NCI-H1092 (cell line): Measurements from ENCODE around the gene CAMKK1.
"Not testable (repeated sequence)": the region's sequence is repeated elsewhere in the genome, so short reads cannot be mapped to it uniquely, and the experiment has no call there.

ENCODE experiments used
- DNase-seq: peaks from one replicate; lab custom pipeline; 2025; lab: John Stamatoyannopoulos, UW

Gene CAMKK1

DNA sequence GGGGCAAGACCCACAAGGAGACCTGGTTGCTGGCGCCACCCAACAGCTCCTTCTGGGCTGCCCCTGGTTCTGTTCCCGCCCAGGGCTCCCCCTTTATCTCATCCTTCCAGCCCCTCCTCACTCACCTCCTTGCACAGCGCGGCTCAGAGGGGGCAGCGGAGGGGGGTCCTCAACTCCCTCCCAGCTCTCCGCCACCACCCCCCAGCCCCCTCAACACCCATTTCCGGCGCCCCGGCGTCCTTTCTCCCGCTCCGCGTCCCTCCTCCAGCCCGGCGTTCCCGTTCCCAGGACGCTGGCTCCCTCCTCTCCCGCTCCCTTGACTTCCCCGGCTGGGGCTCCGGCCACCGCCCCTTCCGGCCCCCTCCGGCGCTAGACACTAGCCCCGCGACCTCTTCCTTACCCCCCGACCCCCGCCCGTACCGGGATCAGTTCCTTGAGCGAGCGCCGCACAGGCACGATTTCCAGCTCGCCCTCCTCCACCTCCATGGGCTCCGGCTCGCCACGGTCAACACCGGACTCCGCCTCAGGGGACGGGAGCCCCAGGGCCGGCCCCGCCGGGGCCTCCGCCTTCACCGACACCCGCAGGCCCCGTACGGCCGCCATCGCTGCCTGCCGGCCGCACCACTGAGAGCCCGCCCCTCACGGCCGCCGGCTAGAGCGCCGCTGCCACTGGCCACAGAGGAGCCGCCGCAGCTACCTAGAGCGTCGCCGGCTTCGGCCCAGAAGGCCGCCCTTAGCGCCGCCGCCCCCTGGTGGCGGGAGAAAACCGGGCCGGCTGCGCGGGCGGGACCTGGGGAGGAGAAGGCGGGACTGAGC is 47.0 kb downstream of the CAMKK1 start, which contains the start of gene NCBP3:
Gene NCBP3, minus strand, starts transcription at position 626 of the 816 bp plus-strand sequence. Its CDS starts 23 bp downstream, at position 603.
- peak; percentile 84 for DNase-seq

- no peak for DNase-seq
These were observed 47.6 kb downstream of the CAMKK1 start for GRCh38 chr17:3845291-3845620.

- not testable (repeated sequence) for DNase-seq
These were observed 48.3 kb downstream of the CAMKK1 start for GRCh38 chr17:3844556-3844955.

DNA sequence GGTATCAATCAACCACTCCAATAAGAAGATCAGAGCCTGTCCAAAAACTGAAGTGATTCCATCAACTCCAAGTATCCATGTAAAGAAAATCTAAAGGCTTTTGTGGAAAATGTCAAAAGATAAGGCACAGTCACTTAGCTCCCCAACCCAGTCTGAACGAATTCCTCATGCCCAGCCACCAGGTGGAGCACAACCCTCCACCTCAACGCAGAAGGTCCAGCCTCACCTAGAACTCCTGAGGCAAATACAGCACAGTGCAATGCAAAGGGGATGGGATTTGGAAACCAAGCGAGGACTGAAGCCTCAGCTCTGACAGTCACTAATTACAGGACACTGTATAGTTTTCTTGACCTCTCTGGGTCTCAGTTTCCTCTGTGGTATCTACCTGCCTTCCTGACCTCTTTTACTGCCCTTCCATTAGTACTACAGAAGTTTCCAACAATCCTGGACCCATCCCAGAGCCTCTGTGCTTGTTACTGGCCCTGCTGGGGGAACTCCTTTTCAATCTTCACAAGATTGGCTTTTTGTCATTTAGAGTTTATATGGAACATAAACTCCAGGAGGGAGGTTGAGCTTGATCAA is 48.8 kb downstream of the CAMKK1 start:
- no peak for DNase-seq

DNA sequence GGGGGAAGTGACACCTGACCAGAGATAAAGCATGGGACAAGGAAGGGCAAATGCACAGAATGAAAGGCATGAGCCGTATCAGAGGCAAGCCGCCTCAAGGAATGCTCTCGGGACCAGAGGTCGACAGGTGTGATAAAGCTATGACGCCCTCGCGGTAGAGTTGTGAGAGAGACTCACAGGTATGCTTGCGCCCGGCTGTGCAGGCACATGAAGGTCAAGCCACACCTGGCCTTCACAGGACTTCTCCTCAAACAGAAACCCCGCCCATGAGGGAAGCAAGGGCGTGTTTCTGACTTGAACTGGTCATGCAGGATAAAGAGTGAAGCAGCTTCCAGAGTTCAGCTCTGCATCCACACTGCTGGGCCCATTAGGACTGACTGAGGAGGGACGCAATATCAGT is 54.6 kb downstream of the CAMKK1 start:
- no peak for DNase-seq

DNA sequence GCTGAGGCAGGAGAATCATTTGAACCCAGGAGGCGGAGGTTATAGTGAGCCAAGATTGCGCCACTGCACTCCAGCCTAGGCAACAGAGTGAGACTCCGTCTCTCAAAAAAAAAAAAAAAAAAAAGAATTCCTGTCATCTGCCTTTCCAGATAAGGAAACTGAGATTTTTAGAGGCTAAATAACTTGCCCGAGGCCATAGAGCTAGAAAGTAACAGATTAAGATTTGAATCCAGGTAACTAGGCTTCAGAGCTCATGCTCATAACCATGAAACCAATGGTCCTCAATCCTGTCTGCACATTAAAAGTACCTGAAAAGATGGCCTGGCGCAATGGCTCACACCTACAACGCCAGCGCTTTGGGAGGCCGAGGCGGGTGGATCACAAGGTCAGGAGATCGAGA is 56.3 kb downstream of the CAMKK1 start:
- no peak for DNase-seq

DNA sequence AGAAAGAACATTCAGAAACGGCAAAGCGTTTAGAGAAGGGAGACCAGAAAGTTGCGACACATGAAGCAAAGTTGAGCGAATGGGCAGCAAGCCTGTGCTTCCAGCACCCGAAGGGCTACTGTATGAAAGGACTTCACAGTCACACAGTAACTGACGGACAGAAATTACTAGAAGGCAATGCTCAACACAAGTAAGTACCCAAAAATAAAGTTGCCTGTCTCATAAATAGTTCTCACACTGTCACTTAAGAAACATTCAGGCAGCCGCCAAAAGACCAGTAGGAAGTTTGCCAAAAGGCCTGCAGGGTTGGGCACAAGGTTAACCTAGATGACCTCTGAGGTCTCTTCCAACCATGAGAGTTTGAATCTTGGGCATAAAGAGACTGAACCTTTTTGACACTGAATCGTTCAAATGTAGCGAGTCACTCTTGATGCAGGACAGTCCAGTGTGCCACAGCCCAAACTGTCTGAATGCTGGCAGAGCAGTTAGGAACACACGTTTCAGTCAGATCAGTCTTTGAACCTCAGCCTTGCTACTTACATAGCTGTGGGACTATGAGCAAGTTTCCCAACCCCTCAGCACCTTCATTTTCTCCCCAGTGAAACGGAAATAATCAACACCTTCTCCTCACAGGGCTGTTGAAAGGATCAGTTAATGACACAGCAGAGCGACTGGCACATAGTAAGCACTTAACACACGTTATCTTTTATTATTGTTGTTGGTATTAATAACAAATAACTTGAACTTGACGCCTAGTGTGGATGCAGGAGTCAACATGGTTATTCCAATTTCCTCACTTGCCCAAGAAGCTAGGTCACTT is 57.2 kb downstream of the CAMKK1 start:
- DNase-seq = no peak

GRCh38 chr17:3834811-3835210 is 58.0 kb downstream of the CAMKK1 start:
- no peak for DNase-seq

DNA sequence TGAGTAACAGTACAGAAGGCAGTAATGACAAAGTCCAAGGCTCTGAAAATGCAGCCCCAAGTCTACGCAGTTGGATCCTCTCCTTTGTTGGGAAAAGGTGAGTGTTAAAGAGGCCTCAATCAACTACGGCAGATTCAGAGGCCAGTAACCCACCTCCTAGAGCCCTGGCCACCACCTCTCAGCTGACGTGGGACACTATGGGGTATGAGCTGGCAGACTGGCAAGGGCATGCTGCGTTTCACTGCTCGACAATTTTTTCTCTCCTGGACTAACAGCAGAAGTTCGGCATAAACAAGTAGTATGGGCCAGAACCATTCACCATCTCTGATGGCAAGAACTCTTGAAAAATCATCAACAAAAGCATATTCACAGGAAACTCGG is 64.0 kb downstream of the CAMKK1 start:
- no peak for DNase-seq

DNA sequence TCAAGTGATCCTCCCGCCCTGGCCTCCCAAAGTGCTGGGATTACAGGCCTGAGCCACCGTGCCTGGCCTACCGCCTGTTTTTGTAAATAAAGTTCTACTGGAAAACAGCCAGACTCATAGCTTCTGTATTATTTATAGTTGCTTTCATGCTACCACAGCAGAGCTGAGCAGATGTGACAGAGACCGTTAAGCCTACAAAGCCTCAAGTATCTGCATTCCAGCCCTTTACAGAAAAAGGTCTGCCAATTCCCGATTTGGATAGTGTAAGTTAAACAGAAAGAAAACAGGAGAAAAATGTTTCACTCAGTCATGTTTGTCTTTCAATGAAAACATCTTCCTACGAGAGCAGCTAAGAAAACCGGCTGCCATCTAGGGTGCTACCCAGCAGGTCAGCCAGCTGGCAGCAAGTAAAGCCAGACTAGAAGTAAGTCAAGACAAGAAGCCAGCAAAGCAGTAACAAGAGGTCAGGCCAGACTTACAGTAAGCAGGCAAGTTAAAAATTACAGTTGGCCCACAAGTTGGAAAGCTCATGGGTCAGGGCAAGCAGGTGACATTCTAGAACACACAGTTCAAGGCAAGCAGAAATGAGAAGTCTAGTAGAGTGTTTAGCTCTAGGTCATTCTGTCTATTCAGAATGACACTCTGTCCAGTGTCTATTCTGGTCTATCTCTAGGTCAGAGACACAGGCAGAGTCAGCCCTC is 64.6 kb downstream of the CAMKK1 start:
- no peak for DNase-seq

DNA sequence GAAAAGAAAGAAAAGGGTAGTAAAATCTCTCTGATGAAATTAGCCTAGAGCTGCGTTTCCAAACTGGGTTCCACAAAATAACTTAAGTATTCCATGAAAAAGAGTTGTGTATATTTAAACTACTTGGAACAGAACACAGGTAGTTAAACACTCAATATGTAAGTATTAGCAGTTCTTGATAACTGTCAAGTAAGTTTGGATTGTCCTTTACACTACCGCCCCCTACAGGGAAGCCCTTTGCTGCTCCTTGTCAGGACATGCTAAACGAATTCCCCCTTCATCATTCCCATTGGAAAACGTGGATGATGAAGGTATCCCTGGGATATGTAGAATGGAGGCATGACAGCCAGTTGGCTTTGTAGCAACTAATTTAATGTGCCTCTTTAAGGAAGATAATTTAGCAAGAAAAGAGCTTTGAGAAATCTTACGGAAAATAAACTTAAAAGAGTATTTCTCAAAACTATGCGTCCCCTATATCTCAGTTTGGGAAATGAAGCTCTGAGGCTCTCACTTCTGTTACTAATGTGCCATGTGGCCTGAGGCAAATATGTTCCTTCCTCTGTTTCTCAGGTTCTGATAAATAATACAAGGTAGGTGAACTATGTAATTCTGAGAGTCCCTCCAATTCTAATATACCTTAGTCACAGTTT is 65.6 kb downstream of the CAMKK1 start:
- DNase-seq = no peak

- DNase-seq = no peak
These were observed 66.7 kb downstream of the CAMKK1 start for GRCh38 chr17:3826191-3826590.

DNA sequence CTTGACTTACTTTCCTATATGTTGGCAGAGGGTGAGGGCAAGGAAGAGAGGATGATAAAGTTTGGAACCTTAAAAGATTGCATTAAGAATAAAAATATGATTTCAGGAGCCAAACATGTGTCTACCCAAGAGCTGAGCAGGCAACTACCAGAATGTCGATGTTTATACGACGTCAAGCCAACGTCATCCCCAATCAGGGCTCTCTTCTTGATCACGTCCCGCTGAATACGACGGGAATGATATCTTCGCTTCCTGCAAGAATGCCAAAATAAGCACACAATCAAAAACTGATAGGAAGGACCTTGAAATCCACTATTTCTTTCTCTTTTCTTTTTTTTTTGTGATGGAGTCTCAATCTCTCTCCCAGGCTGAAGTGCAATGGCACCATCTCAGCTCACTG is 71.8 kb downstream of the CAMKK1 start:
- DNase-seq = no peak

- DNase-seq = no peak
These were observed 74.1 kb downstream of the CAMKK1 start for GRCh38 chr17:3818786-3819185.

DNA sequence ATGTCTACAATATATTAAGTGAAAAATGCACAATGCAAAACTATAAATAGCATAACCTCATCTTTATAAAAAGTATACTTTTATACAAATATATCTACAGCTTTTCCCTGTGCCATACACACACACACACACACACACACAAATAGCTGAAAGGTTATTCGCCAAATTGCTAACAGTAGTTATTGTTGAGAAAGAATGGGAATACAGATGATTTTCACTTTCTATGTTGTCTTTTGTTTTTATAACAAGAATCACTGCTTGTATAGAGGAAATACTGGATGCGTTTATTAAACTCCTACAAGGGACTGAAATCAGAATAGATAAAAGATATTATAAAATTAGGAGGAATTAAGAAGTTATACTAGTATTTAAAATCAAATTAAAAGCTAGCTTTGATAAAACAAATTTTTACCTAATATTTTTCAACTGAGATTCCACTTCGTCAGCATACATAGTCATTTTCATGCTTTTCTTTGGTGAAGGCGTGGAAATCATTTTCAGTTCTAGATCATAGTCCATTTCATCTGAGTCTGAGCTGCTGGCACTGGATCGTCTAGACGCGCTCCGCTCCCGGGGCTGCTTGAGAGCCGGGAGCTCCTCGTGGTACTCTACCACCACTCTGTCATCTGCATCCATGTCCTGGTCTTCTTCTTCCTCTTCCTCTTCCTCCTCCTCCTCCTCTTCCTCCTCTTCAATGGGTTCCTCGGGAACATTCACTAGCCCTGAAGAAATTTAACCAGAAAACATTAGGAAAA is 74.8 kb downstream of the CAMKK1 start:
- no peak for DNase-seq

DNA sequence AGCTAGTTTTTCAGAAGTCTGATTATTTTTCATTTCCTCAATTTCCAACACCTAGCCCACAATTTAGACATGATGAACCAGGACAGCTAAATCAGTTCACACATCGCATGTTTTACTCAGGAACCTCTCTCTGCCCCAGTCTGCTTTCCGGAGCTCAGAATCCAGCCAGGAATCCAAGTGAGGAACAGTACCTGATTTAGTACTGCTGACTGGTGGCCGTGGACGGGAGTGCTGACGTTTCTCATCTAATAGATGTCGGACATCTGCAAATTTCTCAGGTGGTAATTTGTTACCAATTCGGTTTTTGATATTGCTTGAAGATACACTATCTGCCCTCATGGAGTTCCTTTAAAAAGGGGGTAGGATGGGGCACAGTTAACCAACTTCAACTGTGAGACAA is 76.9 kb downstream of the CAMKK1 start:
- DNase-seq = no peak

DNA sequence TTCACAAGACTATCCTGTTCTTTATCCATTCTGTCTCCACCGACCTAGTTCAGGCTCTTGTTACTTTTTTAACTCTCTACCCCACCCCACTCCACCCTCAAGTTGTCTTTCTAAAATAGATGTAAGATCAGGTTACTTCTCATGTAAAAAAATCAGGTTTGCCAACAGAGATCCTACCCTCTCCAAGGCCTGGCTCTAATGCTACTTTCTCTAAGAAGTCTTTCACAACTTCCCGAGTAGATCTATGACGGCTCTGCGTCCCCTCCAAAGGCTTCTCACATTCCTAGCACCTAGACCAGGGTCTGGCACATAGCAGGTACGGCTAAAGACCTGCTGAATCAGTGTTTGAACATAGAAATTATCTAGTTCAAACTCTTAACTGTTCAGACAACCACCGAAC is 77.7 kb downstream of the CAMKK1 start:
- DNase-seq = no peak

DNA sequence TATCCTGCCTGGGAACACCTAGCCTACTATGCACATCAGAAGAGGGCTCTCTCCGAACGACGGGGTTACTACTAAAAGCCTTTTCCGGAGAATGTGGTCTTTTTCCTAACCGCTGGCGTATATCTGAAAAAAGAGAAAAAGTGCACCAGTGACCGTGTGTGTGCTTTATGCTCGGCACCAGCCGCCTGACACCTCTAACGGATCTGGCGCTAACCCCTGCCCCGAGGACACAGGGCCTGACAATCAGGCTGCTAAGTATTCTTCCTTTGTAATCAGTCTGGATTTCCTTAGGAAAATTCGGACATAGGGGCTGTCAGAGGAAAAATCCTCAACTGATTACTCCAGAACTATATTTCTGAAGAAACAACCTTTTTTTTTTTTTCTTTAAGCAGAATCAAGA is 78.5 kb downstream of the CAMKK1 start:
- DNase-seq = no peak

DNA sequence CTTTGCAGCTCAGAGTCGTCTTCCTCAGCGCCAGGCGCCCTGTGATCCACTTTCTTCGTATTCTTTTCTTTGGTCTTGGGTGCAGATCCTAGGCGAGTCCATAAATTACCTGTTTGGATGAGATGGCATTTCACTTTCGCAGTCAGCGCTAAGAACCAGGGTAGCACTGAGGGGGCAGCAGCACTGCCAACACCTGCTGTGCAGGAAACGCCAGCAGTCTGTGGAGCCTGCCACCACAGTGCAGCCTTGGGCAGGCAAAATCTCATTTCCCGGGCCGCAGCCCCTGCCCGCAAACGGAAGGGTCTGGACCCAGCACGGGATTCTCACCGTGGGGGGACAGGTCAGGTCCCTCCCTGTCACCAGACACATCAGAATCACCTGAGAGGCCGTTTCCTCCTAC is 79.7 kb downstream of the CAMKK1 start:
- no peak for DNase-seq

DNA sequence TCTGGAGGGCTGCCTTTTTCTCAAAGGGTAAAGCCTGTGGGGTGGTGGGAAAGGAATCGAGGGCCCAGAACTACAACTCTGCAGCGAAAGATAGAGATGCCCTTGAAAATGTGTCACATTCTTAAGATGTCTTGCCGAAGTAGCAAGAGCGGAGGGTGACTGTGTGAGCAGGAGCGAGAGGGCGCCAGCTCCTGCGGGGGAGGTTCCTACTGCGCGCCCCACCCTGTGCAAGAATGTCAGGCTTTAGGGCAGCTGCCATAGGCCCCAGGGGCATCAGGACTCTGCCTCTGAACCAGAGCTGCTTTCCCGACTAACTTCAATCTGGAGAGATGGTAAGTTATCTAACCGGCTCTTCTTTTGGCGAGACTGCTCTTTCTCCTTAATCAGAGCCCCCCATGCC is 80.1 kb downstream of the CAMKK1 start:
- DNase-seq = no peak

DNA sequence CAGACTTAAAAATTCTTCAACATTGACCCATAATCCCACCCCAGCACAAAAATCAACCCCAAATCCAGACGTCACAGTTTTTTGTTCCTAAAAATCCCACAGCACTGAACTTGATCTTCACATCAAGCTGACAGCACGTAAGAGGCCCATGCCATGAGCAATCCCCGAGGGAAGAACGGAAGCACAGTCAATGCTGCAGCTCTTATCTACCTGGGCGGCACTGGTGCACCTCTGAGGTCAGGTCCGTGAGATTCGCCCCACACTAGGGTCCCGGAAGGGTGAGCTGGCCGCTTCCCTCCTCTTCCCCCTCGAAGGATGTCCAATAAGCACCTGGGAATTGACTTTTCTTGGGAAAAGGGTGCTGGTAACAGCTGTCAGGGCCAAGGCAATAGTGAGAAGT is 80.6 kb downstream of the CAMKK1 start:
- no peak for DNase-seq
